Adrenal gland (tissue), 5 donors: ENCODE measurements around the gene LATS2.

ENCODE experiments used
- POLR2A ChIP-seq, 2 donors: fragments of 450-650 bp; IDR thresholded peaks; one replicate each; pipeline ENCODE4 v1.6.1; 2017; ENCODE audit warnings: antibody characterized with exemption in 2 of 2, mild to moderate bottlenecking in 2 of 2, moderate library complexity in 1 of 2
- TF ChIP-seq, protein P1 (sequence below), 6 experiments: fragments of 450-650 bp in 4 of 6; fragments of 200-600 bp in 2 of 6; sonication (generic) in 1 of 6; IDR thresholded peaks; 1 replicate in 5 of 6; 2 replicates in 1 of 6; pipeline versions ENCODE4 v1.5.1 to v1.8.0; 2016 to 2021; ENCODE audit warnings: antibody characterized with exemption in 6 of 6, mild to moderate bottlenecking in 2 of 6, moderate library complexity in 1 of 6
- donor health status: DM: no; HTN: no; CAD: no.

GRCh38 chr13:21075379-21076249 lies 14.2 kb upstream of the LATS2 start:
- TF ChIP-seq, protein P1, sequence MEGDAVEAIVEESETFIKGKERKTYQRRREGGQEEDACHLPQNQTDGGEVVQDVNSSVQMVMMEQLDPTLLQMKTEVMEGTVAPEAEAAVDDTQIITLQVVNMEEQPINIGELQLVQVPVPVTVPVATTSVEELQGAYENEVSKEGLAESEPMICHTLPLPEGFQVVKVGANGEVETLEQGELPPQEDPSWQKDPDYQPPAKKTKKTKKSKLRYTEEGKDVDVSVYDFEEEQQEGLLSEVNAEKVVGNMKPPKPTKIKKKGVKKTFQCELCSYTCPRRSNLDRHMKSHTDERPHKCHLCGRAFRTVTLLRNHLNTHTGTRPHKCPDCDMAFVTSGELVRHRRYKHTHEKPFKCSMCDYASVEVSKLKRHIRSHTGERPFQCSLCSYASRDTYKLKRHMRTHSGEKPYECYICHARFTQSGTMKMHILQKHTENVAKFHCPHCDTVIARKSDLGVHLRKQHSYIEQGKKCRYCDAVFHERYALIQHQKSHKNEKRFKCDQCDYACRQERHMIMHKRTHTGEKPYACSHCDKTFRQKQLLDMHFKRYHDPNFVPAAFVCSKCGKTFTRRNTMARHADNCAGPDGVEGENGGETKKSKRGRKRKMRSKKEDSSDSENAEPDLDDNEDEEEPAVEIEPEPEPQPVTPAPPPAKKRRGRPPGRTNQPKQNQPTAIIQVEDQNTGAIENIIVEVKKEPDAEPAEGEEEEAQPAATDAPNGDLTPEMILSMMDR (IDR thresholded peaks at IDR 0.05): no peak
- no peak for TF ChIP-seq POLR2A (IDR thresholded peaks at IDR 0.05)
